Measurements from ENCODE around the gene RAPGEF5. TPM values are rescaled to one million over a fixed set of nuclear protein-coding genes. Genes with fewer than 3 reads are reported as not detected.

RAPGEF5 gene
- total and polyA plus RNA-seq, 2 donors, result 6.1 to 30.5 TPM

- 95% methylated on average over 1 of the region's 1 CpG for WGBS
- Histone ChIP-seq H3K4me1 (ENCODE audit: control insufficient read depth in 2 of 2, insufficient read depth in 2 of 2, low read length in 2 of 2) (peaks cover 0 to 17% of the 10 kb centered on the region in 2 donors), H3K36me3 (ENCODE audit: control insufficient read depth in 2 of 2, insufficient read depth in 2 of 2, low read length in 1 of 2) (no peaks in the 10 kb centered on the region), H3K27ac (ENCODE audit: low read depth in 1 of 2, low read length in 1 of 2) (no peak overlapping the region), H3K9me3 (ENCODE audit: control insufficient read depth in 2 of 2, insufficient read depth in 1 of 2, low read length in 1 of 2) (no peaks in the 10 kb centered on the region), H3K4me3 (ENCODE audit: low read length in 2 of 2) (no peak overlapping the region), H3K27me3 (ENCODE audit: control insufficient read depth in 2 of 2, insufficient read depth in 1 of 2, low read length in 1 of 2) (no peaks in the 10 kb centered on the region)
- DNase-seq (ENCODE audit: low read depth in 6 of 9, low spot score in 9 of 9), result no peak
Measured at GRCh38 chr7:22386865-22387264, 29.9 kb upstream of the RAPGEF5 start.

- no peak for DNase-seq (ENCODE audit: low read depth in 6 of 9, low spot score in 9 of 9)
- no peak overlapping the region for H3K27ac ChIP-seq (ENCODE audit: low read depth in 1 of 2, low read length in 1 of 2)
- no peaks in the 10 kb centered on the region for H3K9me3 ChIP-seq (ENCODE audit: control insufficient read depth in 2 of 2, insufficient read depth in 1 of 2, low read length in 1 of 2)
- 96% methylated on average over 2 of the region's 2 CpGs for WGBS
- no peaks in the 10 kb centered on the region for H3K36me3 ChIP-seq (ENCODE audit: control insufficient read depth in 2 of 2, insufficient read depth in 2 of 2, low read length in 1 of 2)
- H3K4me1 ChIP-seq (ENCODE audit: control insufficient read depth in 2 of 2, insufficient read depth in 2 of 2, low read length in 2 of 2), result peaks cover 0 to 17% of the 10 kb centered on the region in 2 donors
- no peaks in the 10 kb centered on the region for H3K27me3 ChIP-seq (ENCODE audit: control insufficient read depth in 2 of 2, insufficient read depth in 1 of 2, low read length in 1 of 2)
- no peak overlapping the region for H3K4me3 ChIP-seq (ENCODE audit: low read length in 2 of 2)
Measured at GRCh38 chr7:22386206-22386858, 29.4 kb upstream of the RAPGEF5 start.

- Histone ChIP-seq H3K9me3 (ENCODE audit: control insufficient read depth in 2 of 2, insufficient read depth in 1 of 2, low read length in 1 of 2) (no peaks in the 10 kb centered on the region), H3K4me1 (ENCODE audit: control insufficient read depth in 2 of 2, insufficient read depth in 2 of 2, low read length in 2 of 2) (peaks cover 0 to 17% of the 10 kb centered on the region in 2 donors), H3K36me3 (ENCODE audit: control insufficient read depth in 2 of 2, insufficient read depth in 2 of 2, low read length in 1 of 2) (no peaks in the 10 kb centered on the region), H3K27ac (ENCODE audit: low read depth in 1 of 2, low read length in 1 of 2) (no peak overlapping the region), H3K4me3 (ENCODE audit: low read length in 2 of 2) (no peak overlapping the region), H3K27me3 (ENCODE audit: control insufficient read depth in 2 of 2, insufficient read depth in 1 of 2, low read length in 1 of 2) (no peaks in the 10 kb centered on the region)
- WGBS, result 88% methylated on average over 4 of the region's 4 CpGs
- no peak for DNase-seq (ENCODE audit: low read depth in 6 of 9, low spot score in 9 of 9)
Measured at GRCh38 chr7:22385326-22385725, 28.4 kb upstream of the RAPGEF5 start.

GRCh38 chr7:22380333-22380732 lies 23.4 kb upstream of the RAPGEF5 start:
- no peak for DNase-seq (ENCODE audit: low read depth in 6 of 9, low spot score in 9 of 9)
- H3K27ac ChIP-seq (ENCODE audit: low read depth in 1 of 2, low read length in 1 of 2), result no peak overlapping the region
- H3K9me3 ChIP-seq (ENCODE audit: control insufficient read depth in 2 of 2, insufficient read depth in 1 of 2, low read length in 1 of 2), result no peaks in the 10 kb centered on the region
- no peaks in the 10 kb centered on the region for H3K27me3 ChIP-seq (ENCODE audit: control insufficient read depth in 2 of 2, insufficient read depth in 1 of 2, low read length in 1 of 2)
- no peaks in the 10 kb centered on the region for H3K36me3 ChIP-seq (ENCODE audit: control insufficient read depth in 2 of 2, insufficient read depth in 2 of 2, low read length in 1 of 2)
- over 99% methylated on average over 2 of the region's 2 CpGs for WGBS
- H3K4me1 ChIP-seq (ENCODE audit: control insufficient read depth in 2 of 2, insufficient read depth in 2 of 2, low read length in 2 of 2), result peaks cover 0 to 17% of the 10 kb centered on the region in 2 donors
- no peak overlapping the region for H3K4me3 ChIP-seq (ENCODE audit: low read length in 2 of 2)

GRCh38 chr7:22378199-22378980 lies 21.4 kb upstream of the RAPGEF5 start:
- no peaks in the 10 kb centered on the region for H3K27me3 ChIP-seq (ENCODE audit: control insufficient read depth in 2 of 2, insufficient read depth in 1 of 2, low read length in 1 of 2)
- no peak overlapping the region for H3K27ac ChIP-seq (ENCODE audit: low read depth in 1 of 2, low read length in 1 of 2)
- no peaks in the 10 kb centered on the region for H3K36me3 ChIP-seq (ENCODE audit: control insufficient read depth in 2 of 2, insufficient read depth in 2 of 2, low read length in 1 of 2)
- H3K4me1 ChIP-seq (ENCODE audit: control insufficient read depth in 2 of 2, insufficient read depth in 2 of 2, low read length in 2 of 2), result peaks cover 0 to 15% of the 10 kb centered on the region in 2 donors
- H3K4me3 ChIP-seq (ENCODE audit: low read length in 2 of 2), result no peak overlapping the region
- H3K9me3 ChIP-seq (ENCODE audit: control insufficient read depth in 2 of 2, insufficient read depth in 1 of 2, low read length in 1 of 2), result no peaks in the 10 kb centered on the region
- no peak for DNase-seq (ENCODE audit: low read depth in 6 of 9, low spot score in 9 of 9)
- 96% methylated on average over 7 of the region's 7 CpGs for WGBS

GRCh38 chr7:22377703-22378102 lies 20.7 kb upstream of the RAPGEF5 start:
- no peak overlapping the region for H3K27ac ChIP-seq (ENCODE audit: low read depth in 1 of 2, low read length in 1 of 2)

GRCh38 chr7:22375359-22376048 lies 18.6 kb upstream of the RAPGEF5 start:
- DNase-seq (ENCODE audit: low read depth in 6 of 9, low spot score in 9 of 9), result no peak
- 95% methylated on average over 2 of the region's 2 CpGs for WGBS

More at GRCh38 chr7:22377703-22378102, 20.7 kb upstream of the RAPGEF5 start:
- Histone ChIP-seq H3K4me3 (ENCODE audit: low read length in 2 of 2) (no peak overlapping the region), H3K9me3 (ENCODE audit: control insufficient read depth in 2 of 2, insufficient read depth in 1 of 2, low read length in 1 of 2) (no peaks in the 10 kb centered on the region), H3K36me3 (ENCODE audit: control insufficient read depth in 2 of 2, insufficient read depth in 2 of 2, low read length in 1 of 2) (no peaks in the 10 kb centered on the region), H3K27me3 (ENCODE audit: control insufficient read depth in 2 of 2, insufficient read depth in 1 of 2, low read length in 1 of 2) (no peaks in the 10 kb centered on the region), H3K4me1 (ENCODE audit: control insufficient read depth in 2 of 2, insufficient read depth in 2 of 2, low read length in 2 of 2) (peaks cover 0 to 9% of the 10 kb centered on the region in 2 donors)
- DNase-seq (ENCODE audit: low read depth in 6 of 9, low spot score in 9 of 9), result no peak
- 93% methylated on average over 2 of the region's 2 CpGs for WGBS

GRCh38 chr7:22373911-22374310 lies 17.0 kb upstream of the RAPGEF5 start:
- Histone ChIP-seq H3K36me3 (ENCODE audit: control insufficient read depth in 2 of 2, insufficient read depth in 2 of 2, low read length in 1 of 2) (no peaks in the 10 kb centered on the region), H3K4me1 (ENCODE audit: control insufficient read depth in 2 of 2, insufficient read depth in 2 of 2, low read length in 2 of 2) (peaks cover 0 to 7% of the 10 kb centered on the region in 2 donors), H3K27ac (ENCODE audit: low read depth in 1 of 2, low read length in 1 of 2) (no peak overlapping the region), H3K9me3 (ENCODE audit: control insufficient read depth in 2 of 2, insufficient read depth in 1 of 2, low read length in 1 of 2) (no peaks in the 10 kb centered on the region), H3K4me3 (ENCODE audit: low read length in 2 of 2) (no peak overlapping the region), H3K27me3 (ENCODE audit: control insufficient read depth in 2 of 2, insufficient read depth in 1 of 2, low read length in 1 of 2) (no peaks in the 10 kb centered on the region)
- WGBS, result 98% methylated on average over 2 of the region's 2 CpGs
- no peak for DNase-seq (ENCODE audit: low read depth in 6 of 9, low spot score in 9 of 9)

More at GRCh38 chr7:22375359-22376048, 18.6 kb upstream of the RAPGEF5 start:
- no peak overlapping the region for H3K27ac ChIP-seq (ENCODE audit: low read depth in 1 of 2, low read length in 1 of 2)
- H3K4me1 ChIP-seq (ENCODE audit: control insufficient read depth in 2 of 2, insufficient read depth in 2 of 2, low read length in 2 of 2), result peaks cover 0 to 7% of the 10 kb centered on the region in 2 donors
- no peaks in the 10 kb centered on the region for H3K27me3 ChIP-seq (ENCODE audit: control insufficient read depth in 2 of 2, insufficient read depth in 1 of 2, low read length in 1 of 2)
- no peak overlapping the region for H3K4me3 ChIP-seq (ENCODE audit: low read length in 2 of 2)
- no peaks in the 10 kb centered on the region for H3K9me3 ChIP-seq (ENCODE audit: control insufficient read depth in 2 of 2, insufficient read depth in 1 of 2, low read length in 1 of 2)
- H3K36me3 ChIP-seq (ENCODE audit: control insufficient read depth in 2 of 2, insufficient read depth in 2 of 2, low read length in 1 of 2), result no peaks in the 10 kb centered on the region

GRCh38 chr7:22373388-22373787 lies 16.4 kb upstream of the RAPGEF5 start:
- no peak for DNase-seq (ENCODE audit: low read depth in 6 of 9, low spot score in 9 of 9)
- Histone ChIP-seq H3K36me3 (ENCODE audit: control insufficient read depth in 2 of 2, insufficient read depth in 2 of 2, low read length in 1 of 2) (no peaks in the 10 kb centered on the region), H3K4me3 (ENCODE audit: low read length in 2 of 2) (no peak overlapping the region), H3K4me1 (ENCODE audit: control insufficient read depth in 2 of 2, insufficient read depth in 2 of 2, low read length in 2 of 2) (peaks cover 0 to 7% of the 10 kb centered on the region in 2 donors), H3K9me3 (ENCODE audit: control insufficient read depth in 2 of 2, insufficient read depth in 1 of 2, low read length in 1 of 2) (no peaks in the 10 kb centered on the region), H3K27ac (ENCODE audit: low read depth in 1 of 2, low read length in 1 of 2) (no peak overlapping the region), H3K27me3 (ENCODE audit: control insufficient read depth in 2 of 2, insufficient read depth in 1 of 2, low read length in 1 of 2) (no peaks in the 10 kb centered on the region)
- WGBS, result 93% methylated on average over 3 of the region's 3 CpGs
